GM12872 (cell line): Measurements from ENCODE around the gene PLAGL1.

Experiments
- TF ChIP-seq, protein P1 (sequence below): IDR thresholded peaks from 3 replicates; pipeline ENCODE4 v1.5.1; 2011; ENCODE audit warnings: low read depth, mild to moderate bottlenecking, low read length, moderate library complexity; ENCODE audit not compliant: insufficient read depth

PLAGL1 gene

DNA sequence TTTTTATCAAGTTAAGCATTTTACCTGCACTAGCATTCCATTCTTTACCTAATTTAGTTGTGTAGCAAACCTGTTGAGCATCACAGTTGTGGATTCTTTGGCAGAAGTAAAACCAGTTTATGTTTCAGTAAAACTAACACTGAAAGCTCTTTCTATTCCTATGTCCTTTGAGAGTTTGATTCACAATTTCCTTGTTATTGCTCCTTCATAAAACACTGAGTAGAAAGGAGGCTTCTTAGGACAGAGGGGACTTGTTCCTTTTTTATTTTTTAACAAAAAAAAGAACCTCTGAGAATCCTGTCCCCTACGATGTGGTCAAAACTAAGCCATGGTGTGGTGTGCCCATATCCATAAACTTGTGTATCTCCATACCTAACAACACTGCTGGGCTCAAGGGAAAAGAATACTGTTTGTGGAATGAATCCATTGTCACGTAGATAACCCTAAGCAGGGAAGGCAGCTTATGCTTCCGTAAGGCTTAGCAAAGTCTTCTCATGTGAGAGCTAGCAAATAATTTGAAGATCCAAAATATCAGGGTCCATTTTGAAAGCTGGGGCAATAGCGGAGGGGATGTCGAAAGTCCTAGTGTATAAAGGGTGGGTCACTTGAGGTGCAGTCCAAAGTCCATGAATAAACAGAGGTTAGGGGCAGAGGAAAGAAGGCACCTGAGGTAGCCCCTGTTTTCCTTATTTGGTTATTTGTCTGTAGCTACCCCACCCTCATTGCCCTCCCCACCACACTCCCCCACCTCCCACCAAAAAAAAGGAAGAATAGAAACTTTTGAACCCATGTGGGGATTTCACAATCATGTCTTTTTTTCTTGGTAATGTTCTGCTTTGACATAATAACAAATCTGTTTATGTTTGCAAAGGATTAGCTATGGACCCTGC lies 71.0 kb downstream of the PLAGL1 start:
- TF ChIP-seq, protein P1, sequence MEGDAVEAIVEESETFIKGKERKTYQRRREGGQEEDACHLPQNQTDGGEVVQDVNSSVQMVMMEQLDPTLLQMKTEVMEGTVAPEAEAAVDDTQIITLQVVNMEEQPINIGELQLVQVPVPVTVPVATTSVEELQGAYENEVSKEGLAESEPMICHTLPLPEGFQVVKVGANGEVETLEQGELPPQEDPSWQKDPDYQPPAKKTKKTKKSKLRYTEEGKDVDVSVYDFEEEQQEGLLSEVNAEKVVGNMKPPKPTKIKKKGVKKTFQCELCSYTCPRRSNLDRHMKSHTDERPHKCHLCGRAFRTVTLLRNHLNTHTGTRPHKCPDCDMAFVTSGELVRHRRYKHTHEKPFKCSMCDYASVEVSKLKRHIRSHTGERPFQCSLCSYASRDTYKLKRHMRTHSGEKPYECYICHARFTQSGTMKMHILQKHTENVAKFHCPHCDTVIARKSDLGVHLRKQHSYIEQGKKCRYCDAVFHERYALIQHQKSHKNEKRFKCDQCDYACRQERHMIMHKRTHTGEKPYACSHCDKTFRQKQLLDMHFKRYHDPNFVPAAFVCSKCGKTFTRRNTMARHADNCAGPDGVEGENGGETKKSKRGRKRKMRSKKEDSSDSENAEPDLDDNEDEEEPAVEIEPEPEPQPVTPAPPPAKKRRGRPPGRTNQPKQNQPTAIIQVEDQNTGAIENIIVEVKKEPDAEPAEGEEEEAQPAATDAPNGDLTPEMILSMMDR, result no peak

DNA sequence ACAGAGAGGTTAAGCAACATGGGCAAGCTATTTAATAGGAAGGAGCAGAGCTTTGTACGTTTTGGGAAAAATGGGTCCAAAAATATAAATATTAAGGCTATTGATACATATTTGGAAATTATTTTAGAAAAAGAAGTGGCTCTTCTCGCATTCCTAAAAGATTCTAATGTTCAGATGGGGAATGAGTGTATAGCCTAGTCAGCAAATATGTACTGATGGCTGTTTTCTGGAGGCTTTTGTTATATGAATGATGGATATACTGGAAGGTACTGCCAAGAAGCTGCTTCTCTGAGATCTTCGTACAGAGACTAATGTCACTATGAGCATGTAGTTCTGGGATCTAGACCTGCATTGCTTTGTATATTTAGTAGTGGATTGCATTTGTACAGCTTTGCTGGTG lies 71.7 kb downstream of the PLAGL1 start:
- TF ChIP-seq, protein P1, result no peak

DNA sequence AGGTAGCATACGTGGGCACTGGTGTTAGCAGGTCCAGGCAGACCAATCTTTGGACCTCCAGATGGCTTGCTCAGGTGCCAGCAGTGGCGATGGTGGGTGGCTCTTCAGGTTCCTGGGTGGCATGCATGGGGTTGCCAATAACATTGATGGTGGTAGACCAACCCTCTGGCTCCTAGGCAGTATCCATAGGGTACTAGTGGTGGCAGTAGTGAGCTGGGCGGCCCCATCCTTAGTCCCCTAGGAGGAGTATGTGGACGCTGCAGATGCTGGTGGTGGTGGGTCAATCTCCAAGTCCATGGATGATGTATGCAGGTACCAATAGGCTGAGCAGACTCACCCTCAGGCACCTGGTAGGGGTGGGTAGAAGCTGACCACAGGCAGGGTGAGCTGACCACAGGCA lies 73.2 kb downstream of the PLAGL1 start:
- TF ChIP-seq, protein P1, result no peak

DNA sequence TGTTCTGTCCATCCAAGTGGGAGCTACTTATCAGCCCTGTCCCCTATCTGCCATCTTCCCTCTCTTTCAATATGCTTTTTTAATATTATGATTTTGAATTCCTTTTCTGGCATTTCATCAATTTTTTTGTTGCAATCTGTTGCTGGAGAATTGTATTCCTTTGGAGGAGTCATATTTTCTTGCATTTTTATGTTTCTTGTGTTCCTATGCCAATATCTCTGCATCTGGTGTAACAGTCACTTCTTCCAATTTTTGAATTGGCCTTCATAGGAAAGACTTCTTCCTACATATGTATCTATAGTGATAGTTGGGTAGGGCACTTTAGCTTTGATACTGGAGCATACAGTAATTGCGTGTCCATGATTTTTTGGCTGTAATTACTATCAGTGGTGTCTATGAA lies 73.7 kb downstream of the PLAGL1 start:
- TF ChIP-seq, protein P1, result no peak

DNA sequence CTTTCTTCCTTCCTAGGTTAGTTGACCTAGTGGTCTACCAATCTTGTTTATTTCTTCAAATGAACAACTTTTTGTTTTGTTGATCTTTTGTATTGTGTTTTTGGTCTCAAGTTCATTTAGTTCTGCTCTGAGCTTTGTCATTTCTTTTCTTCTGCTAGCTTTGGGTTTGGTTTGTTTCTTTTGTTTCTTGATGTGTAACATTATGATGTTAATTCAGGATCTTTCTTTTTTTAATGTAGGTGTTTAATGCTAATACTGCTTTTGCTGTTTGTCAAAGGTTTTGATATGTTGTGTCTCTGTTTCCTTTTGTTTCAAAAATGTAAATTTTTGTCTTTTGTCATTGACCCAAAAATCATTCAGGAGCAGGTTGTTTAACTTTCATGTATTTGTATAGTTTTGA lies 78.1 kb downstream of the PLAGL1 start:
- TF ChIP-seq, protein P1, result no peak

DNA sequence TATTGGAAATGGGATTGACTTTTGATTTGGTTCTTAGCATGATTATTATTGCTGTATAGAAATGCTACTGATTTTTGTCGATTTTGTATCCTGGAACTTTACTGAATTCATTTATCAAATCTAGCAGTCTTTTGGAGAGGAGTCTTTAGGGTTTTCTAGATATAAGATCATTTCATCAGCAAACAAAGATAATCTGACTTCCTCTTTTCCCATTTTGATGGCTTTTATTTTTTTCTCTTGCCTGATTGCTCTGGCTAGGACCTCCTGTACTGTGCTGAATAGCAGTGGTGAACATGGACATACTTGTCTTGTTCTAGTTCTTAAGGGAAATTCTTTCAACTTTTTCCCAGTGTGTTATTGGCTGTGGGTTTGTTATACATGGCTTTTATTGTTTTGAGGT lies 79.2 kb downstream of the PLAGL1 start:
- TF ChIP-seq, protein P1, result no peak

DNA sequence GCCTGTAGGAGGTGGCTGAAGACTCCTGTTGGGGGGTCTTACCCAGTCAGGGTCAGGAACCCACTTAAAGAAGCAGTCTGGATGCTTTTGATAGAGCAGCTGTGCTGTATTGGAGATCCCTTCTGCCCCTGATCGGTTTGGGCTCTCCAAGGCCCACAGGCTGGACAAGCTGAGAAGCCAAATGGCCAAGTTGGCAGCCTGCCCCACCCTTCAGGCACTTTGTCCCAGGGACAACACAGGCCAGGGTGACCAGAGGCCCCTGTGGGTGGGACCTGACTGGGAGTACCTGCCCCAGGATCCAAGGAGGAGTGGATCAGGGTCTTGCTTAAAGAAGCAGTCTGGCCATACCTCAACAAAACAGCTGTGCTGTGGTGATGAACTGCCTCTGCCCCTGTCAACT lies 95.4 kb downstream of the PLAGL1 start:
- TF ChIP-seq, protein P1, result no peak
